Lower leg skin (tissue), 3 donors: ENCODE measurements around the gene TMEM170B.

Experiments
- POLR2A ChIP-seq, 2 donors: fragments of 450-650 bp; IDR thresholded peaks; one replicate each; pipeline ENCODE4 v1.6.1; 2016 to 2017; ENCODE audit warnings: antibody characterized with exemption in 2 of 2, mild to moderate bottlenecking in 1 of 2, moderate library complexity in 1 of 2
- TF ChIP-seq, protein P1 (sequence below), 3 donors: fragments of 450-650 bp; IDR thresholded peaks; one replicate each; pipeline ENCODE4 v1.5.1; 2016; ENCODE audit warnings: antibody characterized with exemption in 3 of 3, mild to moderate bottlenecking in 3 of 3, moderate library complexity in 2 of 3

- TF ChIP-seq, protein P1, sequence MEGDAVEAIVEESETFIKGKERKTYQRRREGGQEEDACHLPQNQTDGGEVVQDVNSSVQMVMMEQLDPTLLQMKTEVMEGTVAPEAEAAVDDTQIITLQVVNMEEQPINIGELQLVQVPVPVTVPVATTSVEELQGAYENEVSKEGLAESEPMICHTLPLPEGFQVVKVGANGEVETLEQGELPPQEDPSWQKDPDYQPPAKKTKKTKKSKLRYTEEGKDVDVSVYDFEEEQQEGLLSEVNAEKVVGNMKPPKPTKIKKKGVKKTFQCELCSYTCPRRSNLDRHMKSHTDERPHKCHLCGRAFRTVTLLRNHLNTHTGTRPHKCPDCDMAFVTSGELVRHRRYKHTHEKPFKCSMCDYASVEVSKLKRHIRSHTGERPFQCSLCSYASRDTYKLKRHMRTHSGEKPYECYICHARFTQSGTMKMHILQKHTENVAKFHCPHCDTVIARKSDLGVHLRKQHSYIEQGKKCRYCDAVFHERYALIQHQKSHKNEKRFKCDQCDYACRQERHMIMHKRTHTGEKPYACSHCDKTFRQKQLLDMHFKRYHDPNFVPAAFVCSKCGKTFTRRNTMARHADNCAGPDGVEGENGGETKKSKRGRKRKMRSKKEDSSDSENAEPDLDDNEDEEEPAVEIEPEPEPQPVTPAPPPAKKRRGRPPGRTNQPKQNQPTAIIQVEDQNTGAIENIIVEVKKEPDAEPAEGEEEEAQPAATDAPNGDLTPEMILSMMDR (IDR thresholded peaks at IDR 0.05), result no peak
- no peak for TF ChIP-seq POLR2A (IDR thresholded peaks at IDR 0.05)
These were observed 46.7 kb downstream of the TMEM170B start for GRCh38 chr6:11584244-11584643.
